B cell (primary cell): Measurements from ENCODE around the gene TTYH3. TPM values are rescaled to one million over a fixed set of nuclear protein-coding genes. Genes with fewer than 3 reads are reported as not detected.

Experiments
- ATAC-seq: fragments of 200-7000 bp; cut with Tn5 transposase; one replicate; pipeline ENCODE4 v1.10.0; 2021; ENCODE audit warnings: low read depth, mild to moderate bottlenecking, moderate number of reproducible peaks, moderate library complexity
- CTCF ChIA-PET: fragments of 350-600 bp; sonication (Branson Sonifier 250); formaldehyde crosslinking; loops from one replicate; lab custom pipeline; 2021; ENCODE audit warnings: antibody characterized with exemption, inconsistent platforms; lab: Charles Lee
- POLR2A ChIA-PET: fragments of 350-600 bp; sonication (Branson Sonifier 250); formaldehyde crosslinking; loops from one replicate; lab custom pipeline; 2021; ENCODE audit warnings: antibody characterized with exemption; lab: Charles Lee
- DNase-seq: peaks from one replicate; pipeline ENCODE4 v3.0.0; 2013
- H2AFZ ChIP-seq: 2 replicates; pipeline ENCODE4 v1.6.1; 2012; ENCODE audit warnings: mild to moderate bottlenecking, low read depth, low read length; ENCODE audit not compliant: insufficient read depth, poor library complexity, severe bottlenecking
- H3K27ac ChIP-seq, 2 donors: 1 replicate in 1 of 2; 2 replicates in 1 of 2; pipeline ENCODE4 v1.5.1; 2012 to 2013; ENCODE audit warnings: low read length in 2 of 2, mild to moderate bottlenecking in 2 of 2, moderate library complexity in 1 of 2
- H3K27me3 ChIP-seq, 4 experiments: fragments of 200-600 bp in 1 of 4; sonication (generic) in 1 of 4; replicated peaks in 1 of 4; 1 replicate in 2 of 4; 2 replicates in 2 of 4; pipeline versions ENCODE4 v1.6.1 to v1.7.0; 2013 to 2016; ENCODE audit warnings: low read length in 3 of 4, mild to moderate bottlenecking in 2 of 4, mixed read lengths in 1 of 4, moderate library complexity in 1 of 4; ENCODE audit not compliant: insufficient read depth in 4 of 4, control insufficient read depth in 3 of 4; ENCODE audit errors: control extremely low read depth in 1 of 4
- H3K36me3 ChIP-seq, 2 experiments: replicated peaks in 1 of 2; 1 replicate in 1 of 2; 2 replicates in 1 of 2; pipeline versions ENCODE4 v1.6.1 to v1.7.1; 2013; ENCODE audit warnings: low read length in 1 of 2; ENCODE audit not compliant: insufficient read depth in 2 of 2, control insufficient read depth in 1 of 2; ENCODE audit errors: control extremely low read depth in 1 of 2, extremely low read depth in 1 of 2
- H3K4me1 ChIP-seq, 2 donors: fragments of 200-600 bp in 1 of 2; sonication (generic) in 1 of 2; 1 replicate in 1 of 2; 2 replicates in 1 of 2; pipeline versions ENCODE4 v1.5.1 to v1.6.1; 2013 to 2017; ENCODE audit warnings: low read length in 2 of 2; ENCODE audit not compliant: control insufficient read depth in 2 of 2, insufficient read depth in 2 of 2
- H3K4me2 ChIP-seq: replicated peaks from 2 replicates; pipeline ENCODE3; 2012; ENCODE audit warnings: mild to moderate bottlenecking, low read depth, low read length; ENCODE audit not compliant: poor library complexity, severe bottlenecking
- H3K4me3 ChIP-seq, 5 experiments: fragments of 200-600 bp in 1 of 5; sonication (generic) in 1 of 5; 1 replicate in 3 of 5; 2 replicates in 2 of 5; pipeline versions ENCODE4 v1.5.1 to v1.7.0; 2011 to 2016; ENCODE audit warnings: low read length in 4 of 5, mild to moderate bottlenecking in 4 of 5, low read depth in 2 of 5, control low read depth in 1 of 5, moderate library complexity in 1 of 5; ENCODE audit not compliant: insufficient read depth in 1 of 5; ENCODE audit errors: control extremely low read depth in 1 of 5, extremely low read depth in 1 of 5
- H3K79me2 ChIP-seq: fragments of 200-600 bp; sonication (generic); one replicate; pipeline ENCODE4 v1.6.0; 2016; ENCODE audit warnings: low read length; ENCODE audit not compliant: control insufficient read depth, insufficient read depth
- H3K9ac ChIP-seq: fragments of 200-600 bp; sonication (generic); 2 replicates; pipeline ENCODE4 v1.6.1; 2017; ENCODE audit warnings: mild to moderate bottlenecking, low read length, moderate library complexity
- H3K9me3 ChIP-seq, 3 donors: one replicate each; pipeline versions ENCODE4 v1.6.1 to v1.7.1; 2013; ENCODE audit warnings: low read length in 2 of 3; ENCODE audit not compliant: control insufficient read depth in 2 of 3, insufficient read depth in 1 of 3; ENCODE audit errors: control extremely low read depth in 1 of 3
- H4K20me1 ChIP-seq: 2 replicates; pipeline ENCODE4 v1.6.0; 2012; ENCODE audit warnings: mild to moderate bottlenecking, low read length; ENCODE audit not compliant: insufficient read depth, control insufficient read depth, poor library complexity, severe bottlenecking
- H3K27ac Mint-ChIP-seq: one replicate; pipeline ENCODE4 v1.8.0; 2021; ENCODE audit warnings: mixed read lengths
- H3K27me3 Mint-ChIP-seq: one replicate; pipeline ENCODE4 v1.8.0; 2021; ENCODE audit warnings: mixed read lengths
- H3K4me1 Mint-ChIP-seq: one replicate; pipeline ENCODE4 v1.8.0; 2021; ENCODE audit warnings: mixed read lengths
- H3K4me3 Mint-ChIP-seq: one replicate; pipeline ENCODE4 v1.8.0; 2021; ENCODE audit warnings: mixed read lengths
- H3K9me3 Mint-ChIP-seq: one replicate; pipeline ENCODE4 v1.8.0; 2022; ENCODE audit warnings: mixed read lengths; ENCODE audit not compliant: insufficient read depth
- EZH2 ChIP-seq: IDR thresholded peaks from 2 replicates; pipeline ENCODE4 v1.6.1; 2012; ENCODE audit warnings: borderline replicate concordance, low read depth, mild to moderate bottlenecking, moderate library complexity, low read length; ENCODE audit not compliant: insufficient read depth, poor library complexity, severe bottlenecking
- WGBS: methylation state at CpG from one replicate; pipeline ENCODE4 v1.1.5; 2013; ENCODE audit warnings: missing lambda C conversion rate; ENCODE audit not compliant: insufficient coverage; 5-methylcytosine and 5-hydroxymethylcytosine counted together
- intact Hi-C: fragments of 100-400 bp; cut with micrococcal nuclease; formaldehyde crosslinking; loops from one replicate; pipeline ENCODE4 v1.10.0; 2022
- polyA plus RNA-seq: library from polyadenylated mRNA; depleted of rRNA; stranded (reverse); fragments of >200 nt; gene quantifications from 2 replicates; pipeline ENCODE4 v1.2.3, GENCODE V29; 2012
- total RNA-seq, 2 donors: library from RNA; stranded (reverse); fragments of 120-200 nt in 1 of 2; gene quantifications; 1 replicate in 1 of 2; 2 replicates in 1 of 2; pipeline versions ENCODE4 v1.2.3 to v1.2.4, GENCODE V29; 2013 to 2022
- TF ChIP-seq, protein P1 (sequence below): fragments of 200-600 bp; IDR thresholded peaks from one replicate; pipeline ENCODE4 v1.8.0; 2022; ENCODE audit warnings: antibody characterized with exemption, mild to moderate bottlenecking

The TTYH3 gene
- total and polyA plus RNA-seq, 2 donors (not counting 1 experiment from before 2014, with no cell fraction given): 8.4 to 48.6 TPM

DNA sequence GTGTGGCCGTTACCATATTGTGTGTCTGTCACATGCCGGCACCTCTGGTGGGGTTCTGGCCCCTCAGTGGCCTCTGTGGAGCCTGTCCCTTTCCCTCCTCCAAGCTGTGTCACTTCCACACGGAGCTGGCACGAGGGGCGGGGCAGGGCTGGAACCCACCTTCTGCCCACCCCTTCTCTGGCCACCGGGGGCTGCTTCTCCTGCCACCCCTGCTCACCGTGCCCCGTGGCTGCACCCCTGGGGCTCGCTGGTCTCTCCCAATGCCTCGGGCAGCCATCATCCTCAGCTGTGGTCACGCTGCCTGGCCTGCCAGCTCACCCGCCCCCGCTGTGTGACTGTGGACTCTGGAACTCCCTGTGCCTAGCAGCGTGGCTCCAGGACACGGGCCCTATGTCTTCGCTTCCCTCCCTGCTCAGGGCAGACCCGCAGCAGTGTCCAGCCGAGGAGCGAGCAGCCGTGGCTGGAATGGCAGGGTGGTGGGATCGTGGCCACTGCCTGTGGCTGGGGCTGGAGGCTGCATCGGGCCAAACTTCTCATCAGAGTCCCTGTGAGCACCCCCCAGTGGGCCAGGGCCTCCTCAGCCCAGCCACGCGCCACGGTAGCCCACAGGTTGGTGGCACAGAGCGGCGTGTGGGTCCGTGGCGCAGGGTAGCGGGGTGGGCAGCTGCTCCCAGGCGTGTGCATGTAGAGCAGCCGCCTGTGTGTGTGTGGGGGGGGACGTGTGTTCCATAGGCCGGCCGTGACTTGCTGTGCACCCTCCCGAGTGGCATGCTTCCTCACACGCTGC lies 8.1 kb downstream of the TTYH3 start:
- peak overlapping the region; percentile 80 for H3K4me2 ChIP-seq
- peak overlapping the region in 1 of 2 donors; percentile 16 for H3K27ac ChIP-seq
- 90% methylated on average over 32 of the region's 37 CpGs for WGBS
- Mint-ChIP-seq H3K27me3 (no peaks in the 10 kb centered on the region), H3K9me3 (no peaks in the 10 kb centered on the region), H3K4me1 (peaks cover 68% of the 10 kb centered on the region), H3K4me3 (peak overlapping the region; percentile 71), H3K27ac (peak overlapping the region; percentile 92)
- DNase-seq (peak; percentile 32), ATAC-seq (no peak)
- no peaks in the 10 kb centered on the region for H3K9me3 ChIP-seq
- ChIA-PET POLR2A (interaction anchor here (0.6 kb wide), 1 partner anchor 25 kb away, joined by 3 read pairs; no protein-coding TSS in a partner anchor), CTCF (no interaction called here)
- H3K27me3 ChIP-seq: no peaks in the 10 kb centered on the region
- peaks cover 54 to 84% of the 10 kb centered on the region in 2 donors for H3K4me1 ChIP-seq
- H3K79me2 ChIP-seq: peaks cover 93% of the 10 kb centered on the region
- intact Hi-C loops: loop anchor here (2.0 kb wide), 1 partner anchor 71 kb away; no protein-coding TSS in a partner anchor
- peaks cover 20% of the 10 kb centered on the region for H4K20me1 ChIP-seq
- H2AFZ ChIP-seq: no peak overlapping the region
- no peak overlapping the region for H3K4me3 ChIP-seq
- TF ChIP-seq, protein P1, sequence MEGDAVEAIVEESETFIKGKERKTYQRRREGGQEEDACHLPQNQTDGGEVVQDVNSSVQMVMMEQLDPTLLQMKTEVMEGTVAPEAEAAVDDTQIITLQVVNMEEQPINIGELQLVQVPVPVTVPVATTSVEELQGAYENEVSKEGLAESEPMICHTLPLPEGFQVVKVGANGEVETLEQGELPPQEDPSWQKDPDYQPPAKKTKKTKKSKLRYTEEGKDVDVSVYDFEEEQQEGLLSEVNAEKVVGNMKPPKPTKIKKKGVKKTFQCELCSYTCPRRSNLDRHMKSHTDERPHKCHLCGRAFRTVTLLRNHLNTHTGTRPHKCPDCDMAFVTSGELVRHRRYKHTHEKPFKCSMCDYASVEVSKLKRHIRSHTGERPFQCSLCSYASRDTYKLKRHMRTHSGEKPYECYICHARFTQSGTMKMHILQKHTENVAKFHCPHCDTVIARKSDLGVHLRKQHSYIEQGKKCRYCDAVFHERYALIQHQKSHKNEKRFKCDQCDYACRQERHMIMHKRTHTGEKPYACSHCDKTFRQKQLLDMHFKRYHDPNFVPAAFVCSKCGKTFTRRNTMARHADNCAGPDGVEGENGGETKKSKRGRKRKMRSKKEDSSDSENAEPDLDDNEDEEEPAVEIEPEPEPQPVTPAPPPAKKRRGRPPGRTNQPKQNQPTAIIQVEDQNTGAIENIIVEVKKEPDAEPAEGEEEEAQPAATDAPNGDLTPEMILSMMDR: no peak
- no peak for TF ChIP-seq EZH2
- no peak overlapping the region for H3K9ac ChIP-seq
- H3K36me3 ChIP-seq: no peaks in the 10 kb centered on the region

DNA sequence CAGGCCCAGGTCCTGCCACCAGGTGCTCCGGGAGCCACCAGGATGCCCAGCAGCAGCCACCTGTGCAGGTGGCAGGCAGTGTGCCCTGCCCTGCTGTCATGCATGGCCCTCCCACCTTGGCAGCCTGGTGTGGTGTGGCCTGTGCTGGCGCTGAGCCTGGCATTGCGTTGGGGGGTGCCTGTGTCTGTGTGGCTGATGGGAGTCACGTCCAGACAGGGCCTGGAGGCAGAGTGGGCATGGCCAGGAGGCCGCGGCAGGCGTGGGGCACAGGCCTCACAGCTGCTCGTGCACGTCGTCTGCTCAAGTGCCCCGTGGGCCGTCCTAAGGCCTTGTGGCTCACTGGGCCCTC lies 8.7 kb downstream of the TTYH3 start:
- DNase-seq (peak; percentile 32), ATAC-seq (no peak)
- Histone ChIP-seq H4K20me1 (peaks cover 20% of the 10 kb centered on the region), H3K4me1 (peaks cover 59 to 89% of the 10 kb centered on the region in 2 donors), H3K9ac (no peak overlapping the region), H2AFZ (no peak overlapping the region), H3K36me3 (no peaks in the 10 kb centered on the region), H3K4me2 (peak overlapping the region; percentile 80), H3K27ac (peak overlapping the region; percentile 16 to 69), H3K27me3 (no peaks in the 10 kb centered on the region), H3K4me3 (no peak overlapping the region), H3K9me3 (no peaks in the 10 kb centered on the region), H3K79me2 (peaks cover 95% of the 10 kb centered on the region)
- Mint-ChIP-seq H3K27ac (peak overlapping the region; percentile 92), H3K27me3 (no peaks in the 10 kb centered on the region), H3K9me3 (no peaks in the 10 kb centered on the region), H3K4me1 (peaks cover 69% of the 10 kb centered on the region), H3K4me3 (peak overlapping the region; percentile 71)
- CTCF ChIA-PET: interaction anchor here (1.3 kb wide), 1 partner anchor 73 kb away, joined by 3 read pairs; no protein-coding TSS in a partner anchor
- TF ChIP-seq, protein P1: no peak
- no peak for TF ChIP-seq EZH2
- POLR2A ChIA-PET: no interaction called here
- intact Hi-C loops: loop anchor here (2.0 kb wide), 1 partner anchor 70 kb away; no protein-coding TSS in a partner anchor
- 74% methylated on average over 12 of the region's 12 CpGs for WGBS
